ENCODE results near the gene C1orf226. TPM values are rescaled to one million over a fixed set of nuclear protein-coding genes. Genes with fewer than 3 reads are reported as not detected.

Gene C1orf226
- total and polyA plus RNA-seq, 2 of the 8 experiments (the other 6 are each of a cell fraction or from before 2014, with no cell fraction given), result 8.2 to 18.8 TPM

DNA sequence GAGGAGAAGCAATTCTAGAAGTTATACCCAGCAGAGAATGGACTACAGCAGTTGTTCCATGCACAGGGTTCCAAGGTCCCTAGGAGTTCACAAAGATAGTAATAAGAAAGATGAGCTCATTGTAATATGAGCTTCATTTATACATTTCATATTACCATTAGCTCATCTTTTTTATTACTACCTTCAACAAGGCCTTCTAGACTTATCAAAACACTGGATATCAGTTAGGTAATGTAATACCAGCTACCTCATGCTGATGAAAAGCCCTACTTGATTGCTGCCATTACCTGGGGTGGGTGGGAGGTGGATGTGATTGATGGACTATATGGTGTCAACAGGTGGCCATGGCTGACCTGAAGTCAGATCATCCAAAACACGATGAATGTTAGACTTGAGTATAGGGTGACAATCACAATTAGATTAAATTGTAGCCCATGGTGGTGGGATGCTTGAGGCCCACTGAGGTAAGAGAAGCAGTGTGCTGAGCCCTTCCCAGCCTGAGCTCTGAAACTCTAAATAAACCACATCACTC is 39.0 kb upstream of the C1orf226 start:
- Histone ChIP-seq H3K9me3 (ENCODE audit: insufficient read depth in 2 of 2, low read depth in 1 of 2, low read length in 1 of 2) (no peaks in the 10 kb centered on the region), H2BK15ac (ENCODE audit: low read length) (no peak overlapping the region), H3K4me3 (ENCODE audit: extremely low read depth in 1 of 4, insufficient read depth in 2 of 4, low read depth in 3 of 4, low read length in 4 of 4) (no peak overlapping the region), H3K56ac (replicated peaks; ENCODE audit: insufficient read length, low read depth, low read length) (no peak overlapping the region), H3K4me1 (replicated peaks in 1 of 4; ENCODE audit: control insufficient read depth in 3 of 4, insufficient read depth in 4 of 4, low read length in 3 of 4) (no peaks in the 10 kb centered on the region), H4K20me1 (replicated peaks in 1 of 2; ENCODE audit: control insufficient read depth in 1 of 2, insufficient read depth in 2 of 2, low read length in 2 of 2) (no peaks in the 10 kb centered on the region), H3K23ac (ENCODE audit: insufficient read length) (no peak overlapping the region), H3K14ac (ENCODE audit: insufficient read length) (no peak overlapping the region), H3K23me2 (ENCODE audit: low read depth, low read length) (no peaks in the 10 kb centered on the region), H4K91ac (replicated peaks; ENCODE audit: insufficient read length, low read length) (no peak overlapping the region), H3K27ac (ENCODE audit: low read depth, low read length) (no peak overlapping the region), H3K79me1 (ENCODE audit: low read depth, low read length) (no peaks in the 10 kb centered on the region), H3K4me2 (ENCODE audit: insufficient read depth in 1 of 2, low read depth in 2 of 2, low read length in 2 of 2) (no peak overlapping the region), H3K27me3 (replicated peaks in 1 of 4; ENCODE audit: control insufficient read depth in 3 of 4, extremely low read depth in 1 of 4, insufficient read depth in 3 of 4, low read length in 3 of 4) (no peaks in the 10 kb centered on the region), H3K79me2 (ENCODE audit: control insufficient read depth in 1 of 2, insufficient read depth in 2 of 2, low read length in 2 of 2) (no peaks in the 10 kb centered on the region), H2BK12ac (ENCODE audit: low read depth, low read length) (no peak overlapping the region), H4K5ac (ENCODE audit: insufficient read length, low read depth, low read length) (no peak overlapping the region), H4K8ac (ENCODE audit: extremely low read depth, insufficient read depth, low read length) (no peak overlapping the region), H2AK5ac (ENCODE audit: low read depth, low read length) (no peak overlapping the region), H2BK20ac (ENCODE audit: low read length) (no peak overlapping the region), H3K18ac (ENCODE audit: extremely low read depth, low read length) (no peak overlapping the region), H3K4ac (replicated peaks; ENCODE audit: insufficient read length, low read depth, low read length) (no peak overlapping the region), H2AFZ (ENCODE audit: low read length) (no peak overlapping the region), H3K36me3 (ENCODE audit: control insufficient read depth in 2 of 4, insufficient read depth in 4 of 4, low read length in 3 of 4) (no peaks in the 10 kb centered on the region; a peak in 1 of 8 replicates), H2BK5ac (ENCODE audit: low read depth, low read length) (no peak overlapping the region), H3K9ac (replicated peaks in 1 of 4; ENCODE audit: extremely low read depth in 1 of 4, low read depth in 3 of 4, low read length in 3 of 4) (no peak overlapping the region), H2BK120ac (replicated peaks; ENCODE audit: low read depth, low read length) (no peak overlapping the region)
- ChIA-PET POLR2A (ENCODE audit: partially characterized antibody) (no interaction called here), CTCF (ENCODE audit: partially characterized antibody) (interaction anchor here (0.6 to 9.2 kb wide), 3 partner anchors 13 to 63 kb away, joined by 3 to 59 read pairs (median 3); no protein-coding TSS in a partner anchor)
- DNase-seq (ENCODE audit: low read depth in 1 of 2, low spot score in 2 of 2) (no peak), FAIRE-seq (no peak)
- no peak for TF ChIP-seq HDAC6 (IDR thresholded peaks at IDR 0.05; ENCODE audit: low read depth, low read length)
- TF ChIP-seq RXRA (IDR thresholded peaks at IDR 0.05; ENCODE audit: insufficient read depth, low read depth, low read length), result no peak
- TF ChIP-seq, protein P1, sequence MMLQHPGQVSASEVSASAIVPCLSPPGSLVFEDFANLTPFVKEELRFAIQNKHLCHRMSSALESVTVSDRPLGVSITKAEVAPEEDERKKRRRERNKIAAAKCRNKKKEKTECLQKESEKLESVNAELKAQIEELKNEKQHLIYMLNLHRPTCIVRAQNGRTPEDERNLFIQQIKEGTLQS (IDR thresholded peaks at IDR 0.05; ENCODE audit: insufficient read depth, low read depth, low read length), result no peak
- TF ChIP-seq GABPA (IDR thresholded peaks at IDR 0.05; ENCODE audit: borderline replicate concordance, insufficient read depth, low read length), result no peak
- TF ChIP-seq POLR2A (IDR thresholded peaks at IDR 0.05; ENCODE audit: control extremely low read depth in 1 of 2, low read depth in 2 of 2, low read length in 2 of 2), result no peak
- 87% methylated on average over 1 of the region's 1 CpG; no CpG with 5 or more reads in 1 of the 2 experiments for WGBS, 2 experiments (ENCODE audit: extremely low coverage in 1 of 2, insufficient coverage in 1 of 2, insufficient read length in 1 of 2, insufficient replicate concordance in 2 of 2, low coverage in 1 of 2, low lambda C conversion rate in 2 of 2, missing lambda C conversion rate in 1 of 2)

Measured in H1 (cell line).